SKM-1 (cell line): ENCODE measurements around the gene AKT1S1.
"Not testable (repeated sequence)": the region's sequence is repeated elsewhere in the genome, so short reads cannot be mapped to it uniquely, and the experiment has no call there.

Experiments used
- DNase-seq: peaks from one replicate; lab custom pipeline; 2025; ENCODE audit not compliant: unreplicated experiment; lab: John Stamatoyannopoulos, UW

Gene AKT1S1

GRCh38 chr19:49877020-49877878 is at the start of gene AKT1S1, which contains the start of gene TBC1D17:
AKT1S1 (minus strand) TSS chr19:49877355; CDS start chr19:49873295, 4,060 bp downstream.
TBC1D17 (plus strand) TSS chr19:49877702; CDS start chr19:49877724, 22 bp downstream.
- DNase-seq: peak; percentile 87

- DNase-seq: no peak
Observed at GRCh38 chr19:49926515-49926914, 49.4 kb upstream of the AKT1S1 start.

- DNase-seq: no peak
Observed at GRCh38 chr19:49925486-49925885, 48.3 kb upstream of the AKT1S1 start.

- DNase-seq: not testable (repeated sequence)
Observed at GRCh38 chr19:49924881-49925210, 47.7 kb upstream of the AKT1S1 start.

- no peak for DNase-seq
Observed at GRCh38 chr19:49924004-49924880, 47.1 kb upstream of the AKT1S1 start.

GRCh38 chr19:49923055-49924003 is 46.2 kb upstream of the AKT1S1 start:
- no peak for DNase-seq

GRCh38 chr19:49921871-49922795 is 45.0 kb upstream of the AKT1S1 start:
- DNase-seq: no peak

GRCh38 chr19:49920624-49921363 is 43.6 kb upstream of the AKT1S1 start:
- no peak for DNase-seq

- no peak for DNase-seq
Observed at GRCh38 chr19:49918089-49918488, 40.9 kb upstream of the AKT1S1 start.

GRCh38 chr19:49916839-49917733 is 39.9 kb upstream of the AKT1S1 start:
- DNase-seq: no peak

- DNase-seq: no peak
Observed at GRCh38 chr19:49915271-49915670, 38.1 kb upstream of the AKT1S1 start.

- DNase-seq: no peak
Observed at GRCh38 chr19:49913720-49914119, 36.6 kb upstream of the AKT1S1 start.

- no peak for DNase-seq
Observed at GRCh38 chr19:49912965-49913685, 36.0 kb upstream of the AKT1S1 start.

GRCh38 chr19:49911381-49912145 is 34.4 kb upstream of the AKT1S1 start:
- peak; percentile 2 for DNase-seq

GRCh38 chr19:49910179-49910578 is 33.0 kb upstream of the AKT1S1 start:
- DNase-seq: no peak
